Effector CD4-positive, alpha-beta T cell (primary cell): Measurements from ENCODE around the gene MAGEA2B.
"Not testable (repeated sequence)": the region's sequence is repeated elsewhere in the genome, so short reads cannot be mapped to it uniquely, and the experiment has no call there.

ENCODE experiments used
- DNase-seq: peaks from one replicate; pipeline ENCODE4 v3.0.0-alpha.2; 2020

The MAGEA2B gene

GRCh38 chrX:152758918-152759317 lies 44.5 kb downstream of the MAGEA2B start, which contains the start of gene CSAG3:
Gene CSAG3 (plus strand): TSS chrX:152759218.
- not testable (repeated sequence) for DNase-seq

GRCh38 chrX:152759544-152759943 lies 45.1 kb downstream of the MAGEA2B start:
- not testable (repeated sequence) for DNase-seq

- DNase-seq = not testable (repeated sequence)
These were observed 47.2 kb downstream of the MAGEA2B start for GRCh38 chrX:152761582-152761981.

GRCh38 chrX:152766562-152766961 lies 52.1 kb downstream of the MAGEA2B start:
- DNase-seq = not testable (repeated sequence)
